Erythroblast (primary cell): Measurements from ENCODE around the gene MYO1A.

Experiments used
- GATA1 ChIP-seq: IDR thresholded peaks from 2 replicates; pipeline ENCODE4 v1.6.1; 2011; ENCODE audit warnings: low read depth, mild to moderate bottlenecking, control low read depth, low read length, moderate library complexity
- POLR2A ChIP-seq: IDR thresholded peaks from 2 replicates; pipeline ENCODE4 v1.6.1; 2011; ENCODE audit warnings: mild to moderate bottlenecking, low read length

DNA sequence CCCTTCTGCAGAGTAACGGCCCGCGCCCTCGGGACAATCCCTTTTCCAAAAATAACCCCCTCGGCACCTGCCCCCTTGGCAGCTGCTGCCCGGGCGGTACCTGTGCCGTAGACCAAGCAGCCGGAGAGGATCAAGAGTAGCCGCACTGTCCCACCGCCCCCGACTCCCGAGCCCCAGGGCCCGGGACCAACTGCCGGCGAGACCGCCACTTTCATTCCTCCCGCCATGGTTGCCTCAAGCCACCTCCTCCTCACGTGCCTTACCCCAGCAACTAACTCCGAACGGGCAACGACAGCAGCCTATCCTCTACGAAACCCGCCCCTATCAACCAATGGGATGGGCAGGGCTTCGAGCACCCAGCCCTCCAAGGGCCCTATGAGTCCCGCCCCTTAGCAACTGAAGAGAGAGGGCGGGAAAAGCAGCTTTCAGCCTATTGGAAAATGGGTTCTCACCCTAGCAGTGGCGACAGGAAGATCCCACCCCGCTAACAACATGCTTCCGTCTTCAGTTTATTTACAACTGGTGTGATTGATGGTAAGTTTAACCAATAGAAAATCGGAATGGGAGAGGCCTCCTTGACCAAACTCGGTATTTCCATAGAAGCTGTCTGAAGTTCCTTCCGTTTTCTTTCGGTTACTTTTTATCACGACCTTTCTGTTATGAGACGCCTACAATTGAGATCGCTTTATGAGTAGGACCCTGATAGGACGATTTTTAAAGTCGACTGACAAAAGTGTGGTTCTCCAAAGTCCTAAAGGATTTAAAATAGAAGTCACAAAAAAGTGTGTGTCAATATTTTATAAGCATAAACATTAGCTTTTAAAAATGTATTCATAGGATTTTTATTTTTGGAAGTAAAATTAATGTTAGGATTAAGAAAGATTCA is 28.8 kb upstream of the MYO1A start, which contains the start of gene NEMP1:
- TF ChIP-seq POLR2A (peak; percentile 96), GATA1 (no peak)
